Keratinocyte (primary cell): ENCODE results near the gene WDR47. TPM values are rescaled to one million over a fixed set of nuclear protein-coding genes. Genes with fewer than 3 reads are reported as not detected.
A peak's percentile ranks its signal among the peaks of the same experiment; 100 is the strongest.

Source experiments
- DNase-seq: peaks from one replicate; pipeline ENCODE4 v3.0.0-alpha.2; 2011; ENCODE audit warnings: low read depth, missing footprints, low spot score
- FAIRE-seq: peaks from 2 replicates; lab custom pipeline; 2011; peaks lifted over from hg19 to GRCh38; lab: Jason Lieb, UNC
- H2AFZ ChIP-seq: 2 replicates; pipeline ENCODE4 v1.6.0; 2012; ENCODE audit warnings: low read length, control low read depth, inconsistent platforms; ENCODE audit not compliant: control insufficient read depth
- H3K27ac ChIP-seq: 2 replicates; pipeline ENCODE4 v1.5.1; 2011; ENCODE audit warnings: low read length; ENCODE audit not compliant: control insufficient read depth, insufficient read depth
- H3K27me3 ChIP-seq: 3 replicates; pipeline ENCODE4 v1.6.0; 2011; ENCODE audit warnings: low read length; ENCODE audit not compliant: control insufficient read depth, insufficient read depth; ENCODE audit errors: extremely low read depth
- H3K36me3 ChIP-seq, 2 experiments: 2 replicates in 1 of 2; 3 replicates in 1 of 2; pipeline ENCODE4 v1.5.1; 2011; ENCODE audit warnings: low read length in 2 of 2, mild to moderate bottlenecking in 1 of 2; ENCODE audit not compliant: control insufficient read depth in 2 of 2, insufficient read depth in 2 of 2; ENCODE audit errors: extremely low read depth in 1 of 2
- H3K4me1 ChIP-seq: 3 replicates; pipeline ENCODE4 v1.5.1; 2011; ENCODE audit warnings: low read length; ENCODE audit not compliant: control insufficient read depth, insufficient read depth; ENCODE audit errors: extremely low read depth
- H3K4me2 ChIP-seq: 3 replicates; pipeline ENCODE4 v1.6.0; 2011; ENCODE audit warnings: low read depth, low read length; ENCODE audit not compliant: control insufficient read depth, insufficient read depth; ENCODE audit errors: extremely low read depth
- H3K4me3 ChIP-seq, 3 experiments: fragments of 200-600 bp in 1 of 3; sonication (generic) in 1 of 3; 2 replicates in 2 of 3; 3 replicates in 1 of 3; pipeline ENCODE4 v1.5.1; 2011 to 2016; ENCODE audit warnings: low read length in 3 of 3, mild to moderate bottlenecking in 3 of 3, control low read depth in 2 of 3, inconsistent platforms in 1 of 3, low read depth in 1 of 3, mixed read lengths in 1 of 3, mixed run types in 1 of 3, moderate library complexity in 1 of 3; ENCODE audit not compliant: control insufficient read depth in 2 of 3, insufficient read depth in 2 of 3; ENCODE audit errors: extremely low read depth in 1 of 3
- H3K79me2 ChIP-seq: 2 replicates; pipeline ENCODE4 v1.6.0; 2012; ENCODE audit warnings: low read length; ENCODE audit not compliant: control insufficient read depth, insufficient read depth
- H3K9ac ChIP-seq: 3 replicates; pipeline ENCODE4 v1.6.0; 2011; ENCODE audit warnings: low read length; ENCODE audit not compliant: control insufficient read depth, insufficient read depth; ENCODE audit errors: extremely low read depth
- H3K9me1 ChIP-seq: 3 replicates; pipeline ENCODE4 v1.6.0; 2011; ENCODE audit warnings: low read length; ENCODE audit not compliant: control insufficient read depth, insufficient read depth; ENCODE audit errors: extremely low read depth
- H3K9me3 ChIP-seq: 2 replicates; pipeline ENCODE4 v1.5.1; 2012; ENCODE audit warnings: low read depth, low read length; ENCODE audit not compliant: control insufficient read depth
- H4K20me1 ChIP-seq: 3 replicates; pipeline ENCODE4 v1.6.0; 2011; ENCODE audit warnings: low read length; ENCODE audit not compliant: control insufficient read depth, insufficient read depth; ENCODE audit errors: extremely low read depth
- CTCF ChIP-seq, 3 experiments: IDR thresholded peaks in 1 of 3; conservative IDR thresholded peaks in 1 of 3; optimal IDR thresholded peaks in 1 of 3; 2 replicates in 2 of 3; 3 replicates in 1 of 3; pipeline versions ENCODE3 to v1.5.1; 2011; ENCODE audit warnings: low read length in 3 of 3, mild to moderate bottlenecking in 3 of 3, moderate library complexity in 2 of 3, control low read depth in 1 of 3, inconsistent platforms in 1 of 3; ENCODE audit not compliant: insufficient read depth in 2 of 3; ENCODE audit errors: extremely low read depth in 1 of 3
- EZH2 ChIP-seq: IDR thresholded peaks from one replicate; pipeline ENCODE4 v1.6.1; 2012; ENCODE audit warnings: inconsistent platforms, mild to moderate bottlenecking, low read length, moderate library complexity
- dilution Hi-C: fragments of 300-500 bp; cut with MboI; formaldehyde crosslinking; loops from one replicate; pipeline ENCODE4 v1.7.0; 2020; ENCODE audit warnings: low sequenced_read_pairs; ENCODE audit not compliant: extremely low pct_ligation_motif_present
- polyA plus RNA-seq, 5 experiments: library from polyadenylated mRNA; depleted of rRNA in 3 of 5; stranded (reverse) in 3 of 5; stranded (forward) in 1 of 5; unstranded in 1 of 5; fragments of >200 nt; gene quantifications; 1 replicate in 1 of 5; 2 replicates in 3 of 5; 3 replicates in 1 of 5; pipeline versions ENCODE4 v1.2.1 to v1.2.3, GENCODE V29; 2011 to 2012; ENCODE audit warnings: missing spikeins in 2 of 5, low read depth in 1 of 5, low replicate concordance in 1 of 5

WDR47 gene
- polyA plus RNA-seq, 1 donor (not counting 4 experiments of a cell fraction or from before 2014, with no cell fraction given): 54.7 TPM

DNA sequence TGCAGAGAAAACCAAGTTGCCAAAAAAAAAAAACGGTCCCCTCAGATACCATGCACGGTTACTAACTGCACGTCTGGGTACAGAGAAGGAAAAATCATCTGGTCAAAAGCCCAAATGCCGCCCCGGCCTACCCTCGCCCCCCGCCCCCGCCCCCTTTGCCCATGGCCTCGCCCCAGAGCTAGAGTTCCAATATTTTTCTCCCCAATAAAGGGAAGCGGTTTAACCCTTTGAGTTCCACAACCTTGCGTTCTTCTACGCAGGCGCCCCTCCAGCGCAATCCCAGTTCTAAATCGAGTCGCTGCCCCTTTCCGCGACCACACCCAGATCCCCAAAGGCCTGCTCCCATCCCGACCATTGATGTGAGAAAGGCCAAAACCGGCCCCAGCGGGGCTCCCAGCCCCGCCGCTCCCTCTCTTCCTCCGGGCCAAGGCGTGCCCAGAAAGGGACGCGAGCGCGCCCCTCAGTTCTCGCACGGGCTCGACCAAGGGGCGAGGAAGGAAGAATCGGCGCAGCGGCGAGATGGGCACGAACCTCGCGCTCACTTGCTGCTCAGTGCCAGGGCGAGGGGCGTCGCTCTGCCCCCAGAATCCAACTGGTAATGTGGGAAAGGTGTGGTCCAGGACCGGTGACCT lies 797 bp downstream of the WDR47 start:
- dilution Hi-C loops: no loop called here
- no peak for DNase-seq

GRCh38 chr1:109040627-109040988 lies 1.3 kb downstream of the WDR47 start:
- FAIRE-seq (no peak), DNase-seq (no peak)
- H3K4me3 ChIP-seq: peak overlapping the region; percentile 69 to 100 (median 88)
- peaks cover 3% of the 10 kb centered on the region for H3K4me1 ChIP-seq
- no peaks in the 10 kb centered on the region for H3K27me3 ChIP-seq
- no peaks in the 10 kb centered on the region for H3K9me3 ChIP-seq
- H4K20me1 ChIP-seq: no peaks in the 10 kb centered on the region
- no peak overlapping the region for H2AFZ ChIP-seq
- H3K9me1 ChIP-seq: no peaks in the 10 kb centered on the region
- peaks cover 57% of the 10 kb centered on the region for H3K79me2 ChIP-seq
- H3K27ac ChIP-seq: peak overlapping the region; percentile 36
- H3K4me2 ChIP-seq: peak overlapping the region; percentile 92
- no peaks in the 10 kb centered on the region for H3K36me3 ChIP-seq
- no peak for TF ChIP-seq CTCF (optimal IDR thresholded peaks at IDR 0.05 in 1 of 3, IDR thresholded peaks at IDR 0.05 in 1 of 3, conservative IDR thresholded peaks at IDR 0.05 in 1 of 3; ENCODE audit: extremely low read depth in 1 of 3, insufficient read depth in 2 of 3, low read length in 3 of 3)
- dilution Hi-C loops: no loop called here
- H3K9ac ChIP-seq: peak overlapping the region; percentile 88

More for the DNA sequence above, 797 bp downstream of the WDR47 start:
- no peak for TF ChIP-seq EZH2
- peak in 1 of 3 experiments; percentile 19 for TF ChIP-seq CTCF (optimal IDR thresholded peaks at IDR 0.05 in 1 of 3, IDR thresholded peaks at IDR 0.05 in 1 of 3, conservative IDR thresholded peaks at IDR 0.05 in 1 of 3; ENCODE audit: extremely low read depth in 1 of 3, insufficient read depth in 2 of 3, low read length in 3 of 3)
- no peaks in the 10 kb centered on the region for H4K20me1 ChIP-seq
- no peaks in the 10 kb centered on the region for H3K9me3 ChIP-seq
- H3K79me2 ChIP-seq: peaks cover 52% of the 10 kb centered on the region
- no peak for FAIRE-seq
- H3K4me2 ChIP-seq: peak overlapping the region; percentile 92
- H3K4me1 ChIP-seq: peaks cover 3% of the 10 kb centered on the region
- peak overlapping the region; percentile 34 for H2AFZ ChIP-seq
- peak overlapping the region; percentile 54 for H3K27ac ChIP-seq
- H3K9ac ChIP-seq: peak overlapping the region; percentile 88
- H3K36me3 ChIP-seq: no peaks in the 10 kb centered on the region
- no peaks in the 10 kb centered on the region for H3K27me3 ChIP-seq
- no peaks in the 10 kb centered on the region for H3K9me1 ChIP-seq
- peak overlapping the region; percentile 69 to 100 (median 88) for H3K4me3 ChIP-seq
